GM23338 (cell line): ENCODE measurements around the gene ZDHHC5. TPM values are rescaled to one million over a fixed set of nuclear protein-coding genes. Genes with fewer than 3 reads are reported as not detected.

Experiments used
- ATAC-seq: fragments of 200-7000 bp; cut with Tn5 transposase; 3 replicates; pipeline ENCODE4 v1.9.1; 2020
- DNase-seq: peaks from one replicate; pipeline ENCODE4 v3.0.0-alpha.2; 2015; ENCODE audit warnings: low spot score
- H2AFZ ChIP-seq: fragments of 200-600 bp; sonication (generic); 2 replicates; pipeline ENCODE4 v1.8.0; 2016; ENCODE audit warnings: antibody characterized with exemption, mild to moderate bottlenecking, moderate library complexity
- H3F3A ChIP-seq: fragments of 200-600 bp; sonication (generic); replicated peaks from 2 replicates; pipeline ENCODE4 v1.8.0; 2017; ENCODE audit warnings: antibody characterized with exemption, mixed run types, low read depth
- H3K27ac ChIP-seq: fragments of 200-600 bp; sonication (generic); 2 replicates; pipeline ENCODE4 v1.6.1; 2016; ENCODE audit warnings: low read depth
- H3K27me3 ChIP-seq: fragments of 200-600 bp; sonication (generic); 2 replicates; pipeline ENCODE4 v1.8.0; 2016; ENCODE audit warnings: mild to moderate bottlenecking, mixed run types, moderate library complexity; ENCODE audit not compliant: insufficient read depth
- H3K36me3 ChIP-seq: fragments of 200-600 bp; sonication (generic); 2 replicates; pipeline ENCODE4 v1.8.0; 2016; ENCODE audit warnings: mild to moderate bottlenecking; ENCODE audit not compliant: insufficient read depth
- H3K4me1 ChIP-seq: fragments of 200-600 bp; sonication (generic); 2 replicates; pipeline ENCODE4 v1.8.0; 2016; ENCODE audit warnings: mild to moderate bottlenecking, moderate library complexity; ENCODE audit not compliant: insufficient read depth
- H3K4me2 ChIP-seq: fragments of 200-600 bp; sonication (generic); 2 replicates; pipeline ENCODE4 v1.7.1; 2017; ENCODE audit warnings: mixed run types
- H3K4me3 ChIP-seq: fragments of 200-600 bp; sonication (generic); 2 replicates; pipeline ENCODE4 v1.6.1; 2016; ENCODE audit warnings: mixed run types
- H3K79me2 ChIP-seq: fragments of 200-600 bp; sonication (generic); replicated peaks from 2 replicates; pipeline ENCODE4 v1.8.0; 2017; ENCODE audit warnings: mild to moderate bottlenecking; ENCODE audit not compliant: insufficient read depth
- H3K9me2 ChIP-seq: fragments of 200-600 bp; sonication (generic); 2 replicates; pipeline ENCODE4 v1.8.0; 2017; ENCODE audit not compliant: insufficient read depth
- H4K20me1 ChIP-seq: fragments of 200-600 bp; sonication (generic); replicated peaks from 2 replicates; pipeline ENCODE4 v1.8.0; 2017; ENCODE audit warnings: mild to moderate bottlenecking; ENCODE audit not compliant: insufficient read depth
- H3K27ac Mint-ChIP-seq: 2 replicates; pipeline ENCODE4 v1.8.0; 2020; ENCODE audit warnings: inconsistent platforms, mild to moderate bottlenecking, moderate library complexity, mixed read lengths
- H3K27me3 Mint-ChIP-seq: 3 replicates; pipeline ENCODE4 v1.8.0; 2022; ENCODE audit warnings: low read depth, mild to moderate bottlenecking, moderate library complexity, mixed read lengths, inconsistent platforms; ENCODE audit not compliant: insufficient read depth, poor library complexity
- H3K36me3 Mint-ChIP-seq: 3 replicates; pipeline ENCODE4 v1.8.0; 2021; ENCODE audit warnings: low read depth, mild to moderate bottlenecking, inconsistent platforms, moderate library complexity, mixed read lengths
- H3K4me1 Mint-ChIP-seq: 3 replicates; pipeline ENCODE4 v1.8.0; 2020; ENCODE audit warnings: mild to moderate bottlenecking, inconsistent platforms, mixed read lengths
- H3K4me3 Mint-ChIP-seq: 3 replicates; pipeline ENCODE4 v1.8.0; 2021; ENCODE audit warnings: moderate library complexity, mild to moderate bottlenecking, inconsistent platforms, mixed read lengths
- H3K9me3 Mint-ChIP-seq: 3 replicates; pipeline ENCODE4 v1.8.0; 2020; ENCODE audit warnings: moderate library complexity, mild to moderate bottlenecking, inconsistent platforms, mixed read lengths
- CREB1 ChIP-seq: fragments of 250-450 bp; sonication (Bioruptor Pico); IDR thresholded peaks from 2 replicates; pipeline ENCODE4 v1.5.0; 2020; ENCODE audit warnings: low read depth, mild to moderate bottlenecking, moderate library complexity
- CTCF ChIP-seq, 2 experiments: fragments of 200-600 bp in 1 of 2; sonication (generic) in 1 of 2; conservative IDR thresholded peaks; 2 replicates each; pipeline versions ENCODE4 v1.5.1 to v1.6.1; 2016 to 2017; ENCODE audit warnings: antibody characterized with exemption in 2 of 2, low read depth in 2 of 2, mild to moderate bottlenecking in 2 of 2, moderate library complexity in 1 of 2
- ETS1 ChIP-seq: IDR thresholded peaks from 2 replicates; pipeline ENCODE4 v1.6.1; 2016; ENCODE audit warnings: antibody characterized with exemption
- JUNB ChIP-seq: IDR thresholded peaks from one replicate; pipeline ENCODE4 v1.6.1; 2016; ENCODE audit warnings: antibody characterized with exemption; ENCODE audit not compliant: unreplicated experiment
- NANOG ChIP-seq: IDR thresholded peaks from 2 replicates; pipeline ENCODE4 v1.6.1; 2016; ENCODE audit warnings: antibody characterized with exemption, borderline replicate concordance
- POLR2AphosphoS5 ChIP-seq: IDR thresholded peaks from 2 replicates; pipeline ENCODE4 v1.6.1; 2016; ENCODE audit warnings: antibody characterized with exemption, low read depth
- STAT1 ChIP-seq: IDR thresholded peaks from one replicate; pipeline ENCODE4 v1.6.1; 2016; ENCODE audit warnings: antibody characterized with exemption; ENCODE audit not compliant: unreplicated experiment
- ZNF114 ChIP-seq: fragments of 250-450 bp; sonication (Bioruptor Pico); IDR thresholded peaks from 2 replicates; pipeline ENCODE4 v1.5.0; 2020; ENCODE audit warnings: mild to moderate bottlenecking, moderate library complexity
- ZNF331 ChIP-seq: fragments of 250-450 bp; sonication (Bioruptor Pico); IDR thresholded peaks from 2 replicates; pipeline ENCODE4 v1.5.0; 2020; ENCODE audit warnings: low read depth, mild to moderate bottlenecking, moderate library complexity
- polyA plus RNA-seq: library from polyadenylated mRNA; unstranded; fragments of >200 nt; fragmentation: Nextera tagmentation; extraction: Ambion mirVana; gene quantifications from 2 replicates; pipeline ENCODE4 v1.2.1, GENCODE V29; 2016
- total RNA-seq: library from RNA; depleted of rRNA; stranded (reverse); fragments of >200 nt; shearing (Covaris generic); gene quantifications from 2 replicates; pipeline ENCODE4 v1.2.3, GENCODE V29; 2014

Gene ZDHHC5
- total and polyA plus RNA-seq, 2 experiments from 2014 or later: 16.9 to 42.3 TPM

- peak within 1 kb of the TSS; percentile 98 for H3K4me2 ChIP-seq
- DNase-seq (peak; percentile 69), ATAC-seq (peak; percentile 11)
- Mint-ChIP-seq H3K4me3 (peak within 1 kb of the TSS; percentile 73), H3K36me3 (no peaks in the 10 kb centered on the region; the same call in 2 of the 3 replicates), H3K27me3 (peaks cover 71% of the 10 kb centered on the region), H3K27ac (peak within 1 kb of the TSS; percentile 92), H3K4me1 (peaks cover 74% of the 10 kb centered on the region), H3K9me3 (peaks cover 13% of the 10 kb centered on the region)
- peak within 1 kb of the TSS; percentile 73 for H3K4me3 ChIP-seq
- no peak within 1 kb of the TSS for H2AFZ ChIP-seq
- peaks cover 58% of the 10 kb centered on the region for H3K4me1 ChIP-seq
- H4K20me1 ChIP-seq: peaks cover 13% of the 10 kb centered on the region; the same call in 1 of the 2 replicates
- TF ChIP-seq CREB1 (CRISPR knock-in tag) (peak; percentile 65), NANOG (no peak; the same call in 1 of the 2 replicates), POLR2AphosphoS5 (peak; percentile 32)
- peaks cover 41% of the 10 kb centered on the region for H3F3A ChIP-seq
- no peaks in the 10 kb centered on the region for H3K36me3 ChIP-seq
- peaks cover 10% of the 10 kb centered on the region for H3K9me2 ChIP-seq
- H3K27ac ChIP-seq: no peak within 1 kb of the TSS
- H3K79me2 ChIP-seq: no peaks in the 10 kb centered on the region
- peaks cover 35% of the 10 kb centered on the region for H3K27me3 ChIP-seq
These were observed 17.8 kb upstream of the ZDHHC5 start, which contains the start of gene YPEL4 for GRCh38 chr11:57649826-57650738. YPEL4 (minus strand) TSS chr11:57649912; CDS start chr11:57647107, 2,805 bp downstream.

- peak overlapping the region; percentile 98 for H3K4me2 ChIP-seq
- H3K4me1 ChIP-seq: peaks cover 52% of the 10 kb centered on the region
- peaks cover 37% of the 10 kb centered on the region for H3F3A ChIP-seq
- Mint-ChIP-seq H3K27me3 (peaks cover 73% of the 10 kb centered on the region), H3K4me1 (peaks cover 69% of the 10 kb centered on the region), H3K9me3 (peaks cover 13% of the 10 kb centered on the region), H3K4me3 (peak overlapping the region; percentile 53), H3K36me3 (no peaks in the 10 kb centered on the region; the same call in 2 of the 3 replicates), H3K27ac (no peak overlapping the region)
- no peak for DNase-seq
- H4K20me1 ChIP-seq: peaks cover 8% of the 10 kb centered on the region; the same call in 1 of the 2 replicates
- no peak for TF ChIP-seq STAT1
- no peak for TF ChIP-seq POLR2AphosphoS5
- no peak for TF ChIP-seq JUNB
- TF ChIP-seq NANOG: no peak
- TF ChIP-seq ZNF114: no peak
- TF ChIP-seq ZNF331 (CRISPR knock-in tag): no peak
- TF ChIP-seq ETS1: no peak
- TF ChIP-seq CTCF (conservative IDR thresholded peaks at IDR 0.05; ENCODE audit: low read depth in 2 of 2): no peak
- H3K9me2 ChIP-seq: peaks cover 10% of the 10 kb centered on the region
- ATAC-seq: no peak
- H3K79me2 ChIP-seq: no peaks in the 10 kb centered on the region
- H3K27ac ChIP-seq: no peak overlapping the region
- peaks cover 40% of the 10 kb centered on the region for H3K27me3 ChIP-seq
- H2AFZ ChIP-seq: no peak overlapping the region
- peak overlapping the region; percentile 73 for H3K4me3 ChIP-seq
- H3K36me3 ChIP-seq: no peaks in the 10 kb centered on the region
These were observed 17.2 kb upstream of the ZDHHC5 start for GRCh38 chr11:57650739-57651090.
